Central memory CD8-positive, alpha-beta T cell (primary cell): ENCODE measurements around the gene KNG1.
"Not testable (repeated sequence)": the region's sequence is repeated elsewhere in the genome, so short reads cannot be mapped to it uniquely, and the experiment has no call there.

Source experiments
- ATAC-seq: fragments of 150-1000 bp; cut with Tn5 transposase; replicated peaks from 2 replicates; pipeline ENCODE4 v1.10.0; 2022; ENCODE audit warnings: mild to moderate bottlenecking, moderate FRiP score, moderate number of reproducible peaks; ENCODE audit not compliant: poor library complexity, severe bottlenecking; ENCODE audit errors: extremely low read depth
- DNase-seq, 2 donors: peaks; one replicate each; pipeline ENCODE4 v3.0.0; 2021; ENCODE audit warnings: low spot score in 2 of 2
- H3K27ac Mint-ChIP-seq: one replicate; pipeline ENCODE4 v1.8.0; 2022; ENCODE audit warnings: low read depth, mild to moderate bottlenecking, moderate library complexity, mixed read lengths
- H3K27me3 Mint-ChIP-seq: one replicate; pipeline ENCODE4 v1.8.0; 2022; ENCODE audit warnings: mixed read lengths
- H3K36me3 Mint-ChIP-seq: one replicate; pipeline ENCODE4 v1.8.0; 2022; ENCODE audit warnings: mild to moderate bottlenecking, moderate library complexity, mixed read lengths; ENCODE audit not compliant: insufficient read depth
- H3K4me1 Mint-ChIP-seq: one replicate; pipeline ENCODE4 v1.8.0; 2022; ENCODE audit warnings: mixed read lengths
- H3K4me3 Mint-ChIP-seq: one replicate; pipeline ENCODE4 v1.8.0; 2022; ENCODE audit warnings: mild to moderate bottlenecking, moderate library complexity, mixed read lengths
- H3K9me3 Mint-ChIP-seq: one replicate; pipeline ENCODE4 v1.8.0; 2022; ENCODE audit warnings: mixed read lengths

Gene KNG1

DNA sequence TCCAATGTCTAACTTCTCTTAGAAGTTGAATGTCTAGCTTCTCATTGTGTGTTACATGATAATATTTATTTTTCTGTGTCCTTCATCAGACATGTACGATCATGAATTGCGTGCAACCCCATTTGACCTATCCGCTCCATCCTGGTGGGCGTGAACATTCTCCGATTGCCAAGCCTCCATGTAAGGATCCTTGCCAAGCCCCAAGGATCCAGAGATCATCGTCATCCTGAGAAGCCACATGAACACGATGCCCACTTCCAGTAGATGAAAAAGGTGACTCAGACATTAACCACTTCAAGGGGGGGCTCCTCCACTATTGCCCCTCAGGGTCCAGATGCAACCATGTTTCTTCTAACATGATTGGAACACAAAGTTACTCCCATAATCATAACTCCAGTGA, 25.5 kb upstream of the KNG1 start:
- Mint-ChIP-seq H3K36me3 (no peaks in the 10 kb centered on the region), H3K4me3 (peak overlapping the region; percentile 3), H3K27ac (no peak overlapping the region), H3K27me3 (peaks cover 9% of the 10 kb centered on the region), H3K4me1 (peaks cover 20% of the 10 kb centered on the region), H3K9me3 (no peaks in the 10 kb centered on the region)
- DNase-seq (no peak), ATAC-seq (no peak)

DNA sequence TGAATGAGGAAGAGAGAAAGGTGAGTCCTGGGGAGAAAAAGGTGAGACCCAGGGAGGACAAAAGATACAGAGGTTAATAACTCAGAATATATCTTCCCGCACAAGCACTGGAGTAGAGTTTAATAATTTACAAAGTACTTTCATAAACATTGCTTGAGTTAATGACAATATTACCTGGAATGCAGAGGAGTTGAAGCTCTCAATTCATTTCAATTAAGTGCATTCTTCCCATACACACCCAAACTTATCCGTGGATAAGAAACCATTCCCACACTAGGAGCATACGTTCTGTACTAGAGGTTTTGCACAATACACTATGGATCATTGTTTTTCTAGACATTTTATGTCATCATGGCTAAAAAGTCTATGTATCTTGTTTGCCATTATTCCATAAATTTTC, 23.3 kb upstream of the KNG1 start:
- Mint-ChIP-seq H3K4me1 (peaks cover 19% of the 10 kb centered on the region), H3K9me3 (no peaks in the 10 kb centered on the region)

GRCh38 chr3:186694288-186695032, 22.7 kb upstream of the KNG1 start:
- Mint-ChIP-seq H3K4me1 (peaks cover 19% of the 10 kb centered on the region), H3K27ac (no peak overlapping the region), H3K27me3 (peaks cover 9% of the 10 kb centered on the region), H3K4me3 (no peak overlapping the region), H3K36me3 (no peaks in the 10 kb centered on the region), H3K9me3 (no peaks in the 10 kb centered on the region)
- DNase-seq (no peak), ATAC-seq (no peak)

More for the DNA sequence above, 23.3 kb upstream of the KNG1 start:
- Mint-ChIP-seq H3K27ac (no peak overlapping the region), H3K4me3 (no peak overlapping the region), H3K36me3 (no peaks in the 10 kb centered on the region), H3K27me3 (peaks cover 9% of the 10 kb centered on the region)
- ATAC-seq (no peak), DNase-seq (no peak)

- DNase-seq: no peak
These were observed 20.6 kb upstream of the KNG1 start for GRCh38 chr3:186696522-186696921.

GRCh38 chr3:186697510-186697909, 19.6 kb upstream of the KNG1 start:
- H3K4me3 Mint-ChIP-seq: no peak overlapping the region
- no peak for DNase-seq
- no peaks in the 10 kb centered on the region for H3K4me1 Mint-ChIP-seq
- no peaks in the 10 kb centered on the region for H3K9me3 Mint-ChIP-seq
- no peak for ATAC-seq
- no peaks in the 10 kb centered on the region for H3K27me3 Mint-ChIP-seq
- H3K36me3 Mint-ChIP-seq: no peaks in the 10 kb centered on the region
- H3K27ac Mint-ChIP-seq: no peak overlapping the region

More at GRCh38 chr3:186696522-186696921, 20.6 kb upstream of the KNG1 start:
- ATAC-seq: no peak
- Mint-ChIP-seq H3K27me3 (no peaks in the 10 kb centered on the region), H3K36me3 (no peaks in the 10 kb centered on the region), H3K9me3 (no peaks in the 10 kb centered on the region), H3K4me1 (peaks cover 7% of the 10 kb centered on the region), H3K4me3 (no peak overlapping the region), H3K27ac (no peak overlapping the region)

DNA sequence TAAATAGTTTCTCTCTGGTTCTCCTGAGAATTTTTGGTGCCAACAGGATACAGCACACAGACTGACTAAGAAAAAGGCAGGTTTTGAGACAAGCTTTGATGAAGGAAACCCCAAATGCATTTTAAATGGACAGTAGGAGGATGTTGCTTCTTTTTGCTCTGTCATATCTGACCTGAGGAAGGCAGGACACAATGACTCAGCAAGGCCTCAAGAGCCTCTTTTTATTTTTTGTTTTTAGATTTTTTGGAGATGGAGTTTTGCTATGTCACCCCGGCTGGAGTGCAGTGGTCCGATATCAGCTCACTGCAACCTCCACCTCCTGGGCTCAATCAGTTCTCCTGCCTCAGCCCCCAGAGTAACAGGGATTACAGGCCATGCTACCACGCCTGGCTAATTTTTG, 16.9 kb upstream of the KNG1 start:
- Mint-ChIP-seq H3K4me1 (no peaks in the 10 kb centered on the region), H3K36me3 (no peaks in the 10 kb centered on the region), H3K27ac (no peak overlapping the region), H3K27me3 (peaks cover 12% of the 10 kb centered on the region), H3K4me3 (no peak overlapping the region), H3K9me3 (no peaks in the 10 kb centered on the region)
- DNase-seq (no peak), ATAC-seq (no peak)

DNA sequence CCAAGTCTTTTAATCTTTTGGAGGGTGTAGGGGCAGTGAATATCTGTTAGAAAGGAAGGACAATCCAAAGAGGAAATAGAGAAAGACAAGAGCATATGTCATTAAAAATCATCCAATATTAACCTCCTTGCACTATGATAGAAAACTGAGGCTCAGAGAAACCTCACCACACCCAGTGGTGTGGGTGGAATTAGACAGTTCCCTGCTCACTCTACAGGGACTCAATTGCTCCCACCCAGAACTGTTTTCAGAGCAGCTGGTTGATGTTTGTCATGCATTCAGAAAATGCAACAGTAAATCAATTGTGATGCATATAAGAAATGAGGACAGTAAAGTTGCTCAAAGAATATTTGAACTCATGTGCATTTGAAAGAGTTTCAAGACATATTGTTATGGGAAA, 14.7 kb upstream of the KNG1 start:
- H3K9me3 Mint-ChIP-seq, H3K27ac Mint-ChIP-seq, H3K4me3 Mint-ChIP-seq, ATAC-seq, DNase-seq, H3K36me3 Mint-ChIP-seq: not testable (repeated sequence)
- Mint-ChIP-seq H3K27me3 (peaks cover 32% of the 10 kb centered on the region), H3K4me1 (peaks cover 12% of the 10 kb centered on the region)

GRCh38 chr3:186705882-186706780, 11.0 kb upstream of the KNG1 start:
- Mint-ChIP-seq H3K36me3 (no peaks in the 10 kb centered on the region), H3K27ac (no peak overlapping the region), H3K4me1 (peaks cover 12% of the 10 kb centered on the region), H3K9me3 (no peaks in the 10 kb centered on the region), H3K27me3 (peaks cover 54% of the 10 kb centered on the region), H3K4me3 (no peak overlapping the region)
- ATAC-seq (peak; percentile 82), DNase-seq (peak in 1 of 2 donors; percentile 13)

- Mint-ChIP-seq H3K27ac (no peak overlapping the region), H3K4me1 (peaks cover 12% of the 10 kb centered on the region), H3K36me3 (no peaks in the 10 kb centered on the region), H3K9me3 (no peaks in the 10 kb centered on the region), H3K4me3 (no peak overlapping the region), H3K27me3 (peaks cover 75% of the 10 kb centered on the region)
- ATAC-seq (no peak), DNase-seq (no peak)
These were observed 8.0 kb upstream of the KNG1 start for GRCh38 chr3:186708983-186709679.

DNA sequence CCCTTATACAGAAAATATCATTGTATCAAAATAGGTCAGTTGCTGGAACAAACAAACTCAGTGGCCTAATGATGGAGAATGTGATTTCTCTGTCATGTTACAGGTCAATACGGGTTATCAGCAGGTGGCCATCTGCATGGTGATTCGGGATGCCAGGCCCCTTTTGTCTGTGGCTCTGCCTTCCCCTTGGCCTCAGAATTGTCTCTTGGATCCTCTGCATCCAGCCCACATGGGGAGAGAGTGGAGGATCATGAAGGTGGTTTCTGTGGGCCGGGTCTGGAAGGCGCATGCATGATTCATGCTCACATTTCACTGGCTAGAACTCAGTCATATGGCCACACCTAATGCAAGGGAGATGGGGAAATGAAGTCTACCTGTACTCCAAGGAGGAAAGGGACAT, 6.5 kb upstream of the KNG1 start:
- not testable (repeated sequence) for DNase-seq, H3K36me3 Mint-ChIP-seq, H3K27ac Mint-ChIP-seq, H3K4me3 Mint-ChIP-seq, H3K9me3 Mint-ChIP-seq, ATAC-seq
- Mint-ChIP-seq H3K27me3 (peaks cover 62% of the 10 kb centered on the region), H3K4me1 (peaks cover 12% of the 10 kb centered on the region)

DNA sequence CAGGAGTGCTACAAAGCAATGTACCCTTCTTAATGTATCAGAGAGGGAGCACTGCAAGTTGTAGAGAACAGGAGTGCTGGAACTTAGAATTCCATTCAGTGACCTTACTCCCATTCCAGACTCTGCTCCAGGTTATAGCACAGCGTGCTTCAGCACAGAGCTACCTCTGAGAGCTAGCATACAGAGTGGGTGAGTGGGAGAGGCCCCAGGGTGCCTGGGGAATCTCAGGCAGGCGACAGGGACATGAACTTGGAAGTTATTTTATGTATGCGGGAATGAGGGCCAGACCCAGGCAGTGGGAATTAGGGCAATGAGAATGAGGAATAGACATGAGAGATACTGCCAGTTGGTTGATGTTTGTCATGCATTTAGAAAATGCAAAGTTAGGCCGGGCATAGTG, 3.7 kb upstream of the KNG1 start:
- no peak overlapping the region for H3K27ac Mint-ChIP-seq
- H3K9me3 Mint-ChIP-seq: no peaks in the 10 kb centered on the region
- H3K36me3 Mint-ChIP-seq: peaks cover 1% of the 10 kb centered on the region
- no peak for ATAC-seq
- no peaks in the 10 kb centered on the region for H3K4me1 Mint-ChIP-seq
- H3K27me3 Mint-ChIP-seq: peaks cover 35% of the 10 kb centered on the region
- no peak overlapping the region for H3K4me3 Mint-ChIP-seq
- no peak for DNase-seq

DNA sequence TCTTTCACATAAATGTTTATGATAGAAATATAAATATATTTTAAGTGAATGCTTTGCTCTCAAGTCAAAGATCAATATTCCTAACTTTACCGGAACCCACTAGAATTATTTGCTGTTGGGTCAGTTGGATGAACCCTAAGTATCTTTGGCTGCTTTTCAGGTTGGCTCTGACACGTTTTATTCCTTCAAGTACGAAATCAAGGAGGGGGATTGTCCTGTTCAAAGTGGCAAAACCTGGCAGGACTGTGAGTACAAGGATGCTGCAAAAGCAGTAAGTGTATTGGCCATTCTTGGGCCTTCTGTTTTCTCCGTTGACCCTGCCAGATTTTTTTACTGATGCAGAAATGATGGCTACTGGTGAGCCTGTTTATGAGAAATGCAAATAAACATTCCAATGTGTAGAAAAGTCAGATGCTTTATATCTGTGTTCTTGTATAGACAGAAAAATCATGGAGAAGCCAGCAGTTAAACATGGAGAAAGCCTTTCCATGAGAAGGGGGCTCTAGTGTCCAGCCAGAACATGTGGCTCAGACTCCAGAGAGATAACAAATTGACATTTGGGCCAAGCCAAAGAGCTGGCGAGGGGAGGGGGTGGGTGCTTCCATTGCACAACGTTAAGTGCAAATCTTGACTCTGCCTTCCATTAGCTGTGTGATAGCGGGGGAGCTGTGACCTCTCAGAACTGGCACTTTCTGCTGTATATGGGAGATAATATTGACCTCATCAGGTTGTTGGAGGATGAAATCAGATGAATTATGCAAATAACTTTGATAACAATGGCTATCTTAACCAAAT, 3.0 kb downstream of the KNG1 start:
- no peak for DNase-seq
- ATAC-seq: no peak
- no peaks in the 10 kb centered on the region for H3K4me1 Mint-ChIP-seq
- H3K4me3 Mint-ChIP-seq: no peak overlapping the region
- no peaks in the 10 kb centered on the region for H3K9me3 Mint-ChIP-seq
- H3K36me3 Mint-ChIP-seq: peaks cover 3% of the 10 kb centered on the region
- H3K27ac Mint-ChIP-seq: no peak overlapping the region
- H3K27me3 Mint-ChIP-seq: no peaks in the 10 kb centered on the region
